ENCODE measurements around the gene FSIP1. TPM values are rescaled to one million over a fixed set of nuclear protein-coding genes. Genes with fewer than 3 reads are reported as not detected.

The FSIP1 gene
- total and polyA plus RNA-seq, 3 experiments from 2014 or later: 0.38 to 1.3 (median 0.63) TPM

DNA sequence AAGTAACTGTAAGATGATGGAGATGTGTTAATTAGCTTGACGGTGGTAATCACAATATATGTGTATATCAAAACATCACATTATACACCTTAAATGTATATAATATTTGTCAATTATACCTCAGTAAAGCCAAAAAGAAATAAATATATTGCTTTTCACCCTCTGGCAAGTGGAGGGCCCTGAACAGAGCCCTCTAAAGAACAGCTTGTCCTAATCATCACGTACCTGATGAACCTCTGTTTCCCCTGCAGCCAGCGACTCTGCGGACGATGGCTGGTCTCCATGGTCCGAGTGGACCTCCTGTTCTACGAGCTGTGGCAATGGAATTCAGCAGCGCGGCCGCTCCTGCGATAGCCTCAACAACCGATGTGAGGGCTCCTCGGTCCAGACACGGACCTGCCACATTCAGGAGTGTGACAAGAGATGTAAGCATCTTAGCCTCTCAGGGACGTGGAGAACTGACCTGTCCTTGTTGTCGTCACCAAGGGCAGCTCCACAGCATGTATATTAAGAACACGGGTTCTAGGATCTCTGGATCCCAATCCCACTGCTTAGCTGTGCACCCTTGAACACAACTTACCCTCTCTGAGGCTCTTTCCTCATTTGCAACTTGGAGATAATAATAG is 195.4 kb downstream of the FSIP1 start:
- Mint-ChIP-seq H3K36me3 (peaks cover 2 to 24% (median 5%) of the 10 kb centered on the region in 3 donors), H3K4me3 (no peak overlapping the region), H3K9me3 (no peaks in the 10 kb centered on the region), H3K4me1 (peaks cover 10 to 23% (median 20%) of the 10 kb centered on the region in 3 donors), H3K27me3 (peaks cover 0 to 2% of the 10 kb centered on the region in 2 donors), H3K27ac (no peak overlapping the region)
- Histone ChIP-seq H3K4me3 (ENCODE audit: low read length) (no peak overlapping the region), H3K4me1 (ENCODE audit: insufficient read depth, low read length) (no peaks in the 10 kb centered on the region), H3K27ac (ENCODE audit: low read depth, low read length) (no peak overlapping the region), H3K9me3 (ENCODE audit: low read length) (no peaks in the 10 kb centered on the region), H3K36me3 (ENCODE audit: insufficient read depth, low read length) (no peaks in the 10 kb centered on the region), H3K27me3 (ENCODE audit: insufficient read depth, low read length, poor library complexity, severe bottlenecking) (no peaks in the 10 kb centered on the region)
- DNase-seq: no peak
- POLR2A ChIA-PET: no interaction called here
- CTCF ChIA-PET: interaction anchor here (2.0 to 11.2 kb wide), 2 partner anchors 38 to 170 kb away, joined by 6 to 116 read pairs; no protein-coding TSS in a partner anchor

DNA sequence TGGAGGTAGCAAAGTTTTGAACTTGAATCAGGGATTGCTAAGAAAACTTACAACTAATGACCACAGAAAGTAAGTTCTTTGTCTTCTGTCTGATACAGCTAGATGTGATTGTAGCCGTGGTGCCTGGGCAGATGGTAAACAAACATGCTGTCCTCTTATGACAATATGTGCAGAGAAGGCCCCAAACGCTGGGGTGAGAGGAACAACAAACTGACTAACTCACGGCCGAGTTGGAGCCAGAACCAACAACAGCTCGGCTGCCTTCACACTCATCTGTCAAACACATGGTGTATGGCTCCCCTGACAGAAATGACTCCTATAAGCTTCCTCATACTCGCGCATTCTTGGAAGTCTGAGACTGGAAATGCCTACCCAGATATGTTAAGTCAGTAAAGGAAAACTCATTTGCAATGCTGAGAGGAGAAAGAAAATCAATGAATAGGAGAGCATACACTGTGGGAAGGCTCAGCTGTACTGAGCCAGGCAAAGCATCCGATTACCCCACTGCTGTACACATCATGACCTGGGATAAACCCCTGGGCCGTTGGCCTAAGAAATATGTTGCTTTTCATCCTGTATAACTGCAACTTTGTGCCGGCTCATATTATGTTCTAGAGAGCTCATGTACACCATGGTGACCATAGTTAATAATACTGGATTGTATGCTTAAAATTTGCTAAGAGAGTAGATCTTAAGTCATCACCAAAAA is 196.1 kb downstream of the FSIP1 start:
- ChIA-PET CTCF (interaction anchor here (2.0 to 11.2 kb wide), 2 partner anchors 39 to 171 kb away, joined by 6 to 116 read pairs; no protein-coding TSS in a partner anchor), POLR2A (no interaction called here)
- Mint-ChIP-seq H3K36me3 (peaks cover 2 to 21% (median 5%) of the 10 kb centered on the region in 3 donors), H3K27me3 (peaks cover 0 to 6% of the 10 kb centered on the region in 2 donors), H3K9me3 (no peaks in the 10 kb centered on the region), H3K4me1 (peaks cover 13 to 29% (median 24%) of the 10 kb centered on the region in 3 donors), H3K27ac (peak overlapping the region in 1 of 8 donors; percentile 9), H3K4me3 (no peak overlapping the region)
- Histone ChIP-seq H3K9me3 (ENCODE audit: low read length) (no peaks in the 10 kb centered on the region), H3K36me3 (ENCODE audit: insufficient read depth, low read length) (no peaks in the 10 kb centered on the region), H3K4me3 (ENCODE audit: low read length) (no peak overlapping the region), H3K27me3 (ENCODE audit: insufficient read depth, low read length, poor library complexity, severe bottlenecking) (peaks cover 4% of the 10 kb centered on the region), H3K4me1 (ENCODE audit: insufficient read depth, low read length) (no peaks in the 10 kb centered on the region), H3K27ac (ENCODE audit: low read depth, low read length) (no peak overlapping the region)
- DNase-seq: no peak

DNA sequence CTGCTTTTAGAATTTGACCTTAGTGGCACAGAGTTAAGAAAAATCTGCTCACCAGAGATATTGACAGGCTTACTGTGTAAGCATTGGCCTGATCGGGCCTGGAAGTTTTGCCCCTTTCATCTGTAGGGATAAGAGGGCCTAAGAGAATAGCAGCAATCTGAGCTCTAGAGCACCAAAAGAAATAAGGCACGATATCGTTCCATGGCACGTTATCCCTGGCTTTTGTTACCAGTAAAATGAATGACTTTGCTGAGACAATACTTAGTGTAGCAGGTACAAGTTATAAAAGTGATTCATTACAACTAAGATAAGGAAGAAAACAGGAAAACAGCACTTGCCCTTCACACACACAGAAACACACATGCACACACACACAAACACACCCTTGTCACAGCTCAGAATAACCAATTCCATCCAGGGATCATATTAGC is 196.8 kb downstream of the FSIP1 start:
- peaks cover 17 to 35% (median 30%) of the 10 kb centered on the region in 3 donors for H3K4me1 Mint-ChIP-seq
- H3K27me3 Mint-ChIP-seq: peaks cover 4 to 12% of the 10 kb centered on the region in 2 donors
- no peak overlapping the region for H3K4me3 Mint-ChIP-seq
- ChIA-PET CTCF (interaction anchor here (1.0 to 11.2 kb wide), 4 partner anchors 8 to 171 kb away, joined by 4 to 116 read pairs (median 6); no protein-coding TSS in a partner anchor), POLR2A (no interaction called here)
- Histone ChIP-seq H3K4me3 (ENCODE audit: low read length) (no peak overlapping the region), H3K27ac (ENCODE audit: low read depth, low read length) (no peak overlapping the region), H3K36me3 (ENCODE audit: insufficient read depth, low read length) (no peaks in the 10 kb centered on the region), H3K4me1 (ENCODE audit: insufficient read depth, low read length) (no peaks in the 10 kb centered on the region), H3K9me3 (ENCODE audit: low read length) (no peaks in the 10 kb centered on the region), H3K27me3 (ENCODE audit: insufficient read depth, low read length, poor library complexity, severe bottlenecking) (peaks cover 7% of the 10 kb centered on the region)
- H3K36me3 Mint-ChIP-seq: peaks cover 0 to 15% (median under 1%) of the 10 kb centered on the region in 3 donors
- H3K27ac Mint-ChIP-seq: peak overlapping the region in 1 of 8 donors; percentile 9
- DNase-seq: no peak
- H3K9me3 Mint-ChIP-seq: no peaks in the 10 kb centered on the region

DNA sequence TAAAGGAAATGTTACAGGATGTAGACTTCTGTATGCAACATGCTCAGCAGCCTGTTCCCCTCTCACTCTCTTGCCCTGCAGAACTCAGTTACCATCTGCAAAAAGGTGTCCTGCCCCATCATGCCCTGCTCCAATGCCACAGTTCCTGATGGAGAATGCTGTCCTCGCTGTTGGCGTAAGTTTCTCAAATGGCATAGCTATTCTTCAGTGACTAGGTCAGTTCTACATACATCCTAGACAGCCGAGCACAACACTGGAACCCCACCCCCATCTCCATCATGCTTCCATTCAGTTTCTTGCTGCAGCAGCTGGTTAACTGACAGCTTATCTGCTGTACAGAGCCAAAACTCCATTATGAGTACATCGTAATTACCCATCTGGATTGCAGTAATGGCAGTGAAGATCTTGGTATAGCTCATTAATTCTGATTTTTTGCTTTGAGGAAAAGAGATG is 197.2 kb downstream of the FSIP1 start:
- no peaks in the 10 kb centered on the region for H3K9me3 Mint-ChIP-seq
- Histone ChIP-seq H3K27ac (ENCODE audit: low read depth, low read length) (no peak overlapping the region), H3K4me3 (ENCODE audit: low read length) (no peak overlapping the region), H3K9me3 (ENCODE audit: low read length) (no peaks in the 10 kb centered on the region), H3K4me1 (ENCODE audit: insufficient read depth, low read length) (no peaks in the 10 kb centered on the region), H3K27me3 (ENCODE audit: insufficient read depth, low read length, poor library complexity, severe bottlenecking) (peaks cover 7% of the 10 kb centered on the region), H3K36me3 (ENCODE audit: insufficient read depth, low read length) (no peaks in the 10 kb centered on the region)
- CTCF ChIA-PET: interaction anchor here (1.0 to 11.2 kb wide), 4 partner anchors 8 to 172 kb away, joined by 4 to 116 read pairs (median 6); no protein-coding TSS in a partner anchor
- POLR2A ChIA-PET: no interaction called here
- peak overlapping the region in 4 of 8 donors; percentile 11 to 68 (median 19) for H3K27ac Mint-ChIP-seq
- H3K4me3 Mint-ChIP-seq: no peak overlapping the region
- peaks cover 4 to 12% of the 10 kb centered on the region in 2 donors for H3K27me3 Mint-ChIP-seq
- H3K36me3 Mint-ChIP-seq: peaks cover 0 to 13% (median 0%) of the 10 kb centered on the region in 3 donors
- DNase-seq: no peak
- H3K4me1 Mint-ChIP-seq: peaks cover 17 to 35% (median 30%) of the 10 kb centered on the region in 3 donors

DNA sequence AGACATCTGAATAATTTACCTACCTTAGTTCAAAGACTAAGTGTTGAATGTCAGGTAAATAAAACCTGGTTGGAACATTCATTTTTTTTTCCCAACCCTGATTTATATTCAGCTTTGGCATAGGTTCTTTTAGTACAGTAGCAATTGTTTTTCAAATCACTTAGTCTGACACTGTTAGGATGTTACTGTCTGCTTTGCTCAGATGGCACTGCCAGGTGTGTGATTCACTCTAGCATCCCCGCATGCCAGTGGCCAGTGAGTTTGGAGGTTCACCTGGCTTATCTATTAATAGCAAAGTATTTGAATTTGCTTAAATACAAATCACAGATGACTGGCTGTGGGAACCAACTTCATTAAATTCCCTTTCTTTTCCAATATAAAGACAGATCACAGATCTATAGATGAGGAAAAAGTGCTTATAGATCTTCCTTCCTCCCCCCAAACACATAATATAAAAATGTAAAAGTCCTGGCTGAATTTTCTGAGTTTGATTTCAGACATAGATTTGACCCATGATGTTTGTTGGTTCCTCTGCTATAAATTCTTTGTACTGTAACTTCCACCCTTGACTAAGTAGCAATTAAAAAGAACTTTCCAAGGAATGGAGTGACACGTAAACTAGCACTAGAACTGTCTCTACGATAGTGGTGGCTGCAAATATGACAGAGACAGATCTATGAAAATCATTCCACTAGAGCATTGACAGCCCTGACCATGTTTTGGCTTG is 197.8 kb downstream of the FSIP1 start:
- peaks cover 3% of the 10 kb centered on the region for H3K4me1 ChIP-seq (ENCODE audit: insufficient read depth, low read length)
- Mint-ChIP-seq H3K27ac (peak overlapping the region in 7 of 8 donors; percentile 11 to 68 (median 24)), H3K9me3 (no peaks in the 10 kb centered on the region), H3K4me3 (peak overlapping the region in 1 of 7 donors; percentile 24), H3K36me3 (peaks cover 0 to 10% (median 0%) of the 10 kb centered on the region in 3 donors), H3K27me3 (peaks cover 5 to 14% of the 10 kb centered on the region in 2 donors), H3K4me1 (peaks cover 20 to 39% (median 32%) of the 10 kb centered on the region in 3 donors)
- H3K36me3 ChIP-seq (ENCODE audit: insufficient read depth, low read length): no peaks in the 10 kb centered on the region
- peaks cover 7% of the 10 kb centered on the region for H3K27me3 ChIP-seq (ENCODE audit: insufficient read depth, low read length, poor library complexity, severe bottlenecking)
- no peak for DNase-seq
- ChIA-PET POLR2A (no interaction called here), CTCF (interaction anchor here (1.0 to 11.2 kb wide), 6 partner anchors 9 to 173 kb away, joined by 4 to 116 read pairs (median 6); no protein-coding TSS in a partner anchor)
- no peaks in the 10 kb centered on the region for H3K9me3 ChIP-seq (ENCODE audit: low read length)
- H3K4me3 ChIP-seq (ENCODE audit: low read length): no peak overlapping the region
- no peak overlapping the region for H3K27ac ChIP-seq (ENCODE audit: low read depth, low read length)

DNA sequence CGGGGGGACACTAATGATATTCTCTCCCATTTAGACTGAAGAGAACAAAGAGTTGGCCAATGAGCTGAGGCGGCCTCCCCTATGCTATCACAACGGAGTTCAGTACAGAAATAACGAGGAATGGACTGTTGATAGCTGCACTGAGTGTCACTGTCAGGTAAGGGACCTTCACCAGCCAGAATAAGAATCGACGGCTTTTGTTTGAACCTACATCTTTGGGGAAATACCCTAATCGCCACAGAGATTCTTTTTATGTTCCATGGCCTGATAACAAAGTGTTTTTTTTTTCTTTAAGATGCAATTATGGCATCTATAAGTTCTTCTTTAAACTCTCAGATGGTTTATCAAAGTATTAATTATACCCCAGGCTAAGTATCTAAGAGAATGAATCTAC is 198.4 kb downstream of the FSIP1 start:
- Mint-ChIP-seq H3K36me3 (peaks cover 0 to 8% (median 0%) of the 10 kb centered on the region in 3 donors), H3K4me1 (peaks cover 24 to 44% (median 35%) of the 10 kb centered on the region in 3 donors), H3K4me3 (peak overlapping the region in 1 of 7 donors; percentile 24), H3K9me3 (no peaks in the 10 kb centered on the region), H3K27ac (peak overlapping the region in 1 of 8 donors; percentile 23), H3K27me3 (peaks cover 7 to 18% of the 10 kb centered on the region in 2 donors)
- H3K27ac ChIP-seq (ENCODE audit: low read depth, low read length): no peak overlapping the region
- H3K9me3 ChIP-seq (ENCODE audit: low read length): no peaks in the 10 kb centered on the region
- H3K27me3 ChIP-seq (ENCODE audit: insufficient read depth, low read length, poor library complexity, severe bottlenecking): peaks cover 7% of the 10 kb centered on the region
- POLR2A ChIA-PET: no interaction called here
- H3K4me3 ChIP-seq (ENCODE audit: low read length): no peak overlapping the region
- CTCF ChIA-PET: interaction anchor here (1.2 to 11.2 kb wide), 3 partner anchors 9 to 173 kb away, joined by 4 to 116 read pairs (median 14); no protein-coding TSS in a partner anchor
- H3K36me3 ChIP-seq (ENCODE audit: insufficient read depth, low read length): no peaks in the 10 kb centered on the region
- no peak for DNase-seq
- H3K4me1 ChIP-seq (ENCODE audit: insufficient read depth, low read length): peaks cover 6% of the 10 kb centered on the region

DNA sequence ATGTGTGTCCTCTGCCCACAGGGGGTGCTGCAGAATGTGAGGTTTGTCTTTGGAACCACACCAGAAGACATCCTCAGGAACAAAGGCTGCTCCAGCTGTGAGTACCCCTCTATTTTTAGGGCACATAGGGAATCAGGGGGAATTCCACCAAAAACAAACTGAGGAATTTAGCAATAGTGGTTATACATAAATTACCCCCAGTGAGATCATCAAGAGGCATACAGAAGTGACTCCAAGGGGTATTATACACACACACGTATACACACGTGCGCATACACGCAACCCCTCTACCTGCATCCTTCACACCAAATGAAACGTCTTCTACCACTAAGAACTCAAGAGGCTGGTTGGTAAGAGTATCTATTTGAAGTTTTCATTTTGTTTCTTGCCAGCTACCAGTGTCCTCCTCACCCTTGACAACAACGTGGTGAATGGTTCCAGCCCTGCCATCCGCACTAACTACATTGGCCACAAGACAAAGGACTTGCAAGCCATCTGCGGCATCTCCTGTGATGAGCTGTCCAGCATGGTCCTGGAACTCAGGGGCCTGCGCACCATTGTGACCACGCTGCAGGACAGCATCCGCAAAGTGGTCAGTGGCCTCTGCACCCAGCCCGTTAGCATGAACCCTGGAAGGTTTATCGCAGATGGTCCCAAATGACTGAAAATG is 198.9 kb downstream of the FSIP1 start:
- Mint-ChIP-seq H3K27ac (peak overlapping the region in 1 of 8 donors; percentile 63), H3K36me3 (peaks cover 0 to 2% (median 0%) of the 10 kb centered on the region in 3 donors), H3K4me3 (peak overlapping the region in 1 of 7 donors; percentile 24), H3K9me3 (no peaks in the 10 kb centered on the region), H3K4me1 (peaks cover 24 to 46% (median 35%) of the 10 kb centered on the region in 3 donors), H3K27me3 (peaks cover 7 to 23% of the 10 kb centered on the region in 2 donors)
- no peak overlapping the region for H3K4me3 ChIP-seq (ENCODE audit: low read length)
- peaks cover 7% of the 10 kb centered on the region for H3K27me3 ChIP-seq (ENCODE audit: insufficient read depth, low read length, poor library complexity, severe bottlenecking)
- no peaks in the 10 kb centered on the region for H3K36me3 ChIP-seq (ENCODE audit: insufficient read depth, low read length)
- ChIA-PET POLR2A (no interaction called here), CTCF (interaction anchor here (1.2 to 11.2 kb wide), 7 partner anchors 10 to 174 kb away, joined by 3 to 116 read pairs (median 5); no protein-coding TSS in a partner anchor)
- H3K4me1 ChIP-seq (ENCODE audit: insufficient read depth, low read length): peaks cover 6% of the 10 kb centered on the region
- no peak overlapping the region for H3K27ac ChIP-seq (ENCODE audit: low read depth, low read length)
- H3K9me3 ChIP-seq (ENCODE audit: low read length): no peaks in the 10 kb centered on the region
- no peak for DNase-seq

Measured in CD8-positive, alpha-beta memory T cell (primary cell).